IPS-18c (cell line): Measurements from ENCODE around the gene NLN.
"Not testable (repeated sequence)": the region's sequence is repeated elsewhere in the genome, so short reads cannot be mapped to it uniquely, and the experiment has no call there.

Source experiments
- H3K4me3 ChIP-seq: 2 replicates; pipeline ENCODE4 v1.7.0; 2013; ENCODE audit warnings: low read depth, mild to moderate bottlenecking, low read length, moderate library complexity; ENCODE audit not compliant: insufficient read depth
- H3K9me3 ChIP-seq: one replicate; pipeline ENCODE4 v1.6.1; 2013; ENCODE audit warnings: mild to moderate bottlenecking, low read length, moderate library complexity; ENCODE audit not compliant: control insufficient read depth, insufficient read depth

The NLN gene

GRCh38 chr5:65721720-65722574 is at the start of gene NLN, which contains the start of gene SGTB:
Gene NLN (plus strand): TSS chr5:65722205. CDS start chr5:65722374, 169 bp downstream.
Gene SGTB (minus strand): TSS chr5:65722109. CDS start chr5:65720807, 1,302 bp downstream.
- no peaks in the 10 kb centered on the region for H3K9me3 ChIP-seq
- H3K4me3 ChIP-seq, result peak within 1 kb of the TSS; percentile 93

- Histone ChIP-seq H3K9me3 (peaks cover 2% of the 10 kb centered on the region), H3K4me3 (no peak overlapping the region)
Observed at GRCh38 chr5:65672796-65673195, 49.2 kb upstream of the NLN start.

GRCh38 chr5:65674749-65675148 is 47.3 kb upstream of the NLN start:
- H3K9me3 ChIP-seq, result peaks cover 2% of the 10 kb centered on the region
- no peak overlapping the region for H3K4me3 ChIP-seq

GRCh38 chr5:65676056-65676455 is 45.9 kb upstream of the NLN start:
- not testable (repeated sequence) for H3K4me3 ChIP-seq, H3K9me3 ChIP-seq

- Histone ChIP-seq H3K4me3 (no peak overlapping the region), H3K9me3 (no peaks in the 10 kb centered on the region)
Observed at GRCh38 chr5:65682148-65682547, 39.9 kb upstream of the NLN start.

GRCh38 chr5:65693121-65693520 is 28.9 kb upstream of the NLN start:
- Histone ChIP-seq H3K9me3 (no peaks in the 10 kb centered on the region), H3K4me3 (no peak overlapping the region)

- no peak overlapping the region for H3K4me3 ChIP-seq
Observed at GRCh38 chr5:65695162-65695755, 26.7 kb upstream of the NLN start.

GRCh38 chr5:65695896-65696295 is 26.1 kb upstream of the NLN start:
- Histone ChIP-seq H3K4me3 (no peak overlapping the region), H3K9me3 (no peaks in the 10 kb centered on the region)

More at GRCh38 chr5:65695162-65695755, 26.7 kb upstream of the NLN start:
- no peaks in the 10 kb centered on the region for H3K9me3 ChIP-seq

GRCh38 chr5:65696892-65697291 is 25.1 kb upstream of the NLN start:
- Histone ChIP-seq H3K9me3 (no peaks in the 10 kb centered on the region), H3K4me3 (no peak overlapping the region)

- Histone ChIP-seq H3K4me3 (no peak overlapping the region), H3K9me3 (no peaks in the 10 kb centered on the region)
Observed at GRCh38 chr5:65699338-65699737, 22.7 kb upstream of the NLN start.

- H3K4me3 ChIP-seq, result no peak overlapping the region
- H3K9me3 ChIP-seq, result no peaks in the 10 kb centered on the region
Observed at GRCh38 chr5:65702036-65702435, 20.0 kb upstream of the NLN start.

- Histone ChIP-seq H3K9me3 (no peaks in the 10 kb centered on the region), H3K4me3 (no peak overlapping the region)
Observed at GRCh38 chr5:65704621-65705239, 17.3 kb upstream of the NLN start.

GRCh38 chr5:65707663-65708062 is 14.3 kb upstream of the NLN start:
- H3K9me3 ChIP-seq, result no peaks in the 10 kb centered on the region

GRCh38 chr5:65708145-65708544 is 13.9 kb upstream of the NLN start:
- no peaks in the 10 kb centered on the region for H3K9me3 ChIP-seq
- no peak overlapping the region for H3K4me3 ChIP-seq

More at GRCh38 chr5:65707663-65708062, 14.3 kb upstream of the NLN start:
- H3K4me3 ChIP-seq, result no peak overlapping the region

- no peak overlapping the region for H3K4me3 ChIP-seq
- no peaks in the 10 kb centered on the region for H3K9me3 ChIP-seq
Observed at GRCh38 chr5:65718576-65719310, 3.3 kb upstream of the NLN start.

GRCh38 chr5:65721050-65721719 is 820 bp upstream of the NLN start:
- peak overlapping the region; percentile 93 for H3K4me3 ChIP-seq
- H3K9me3 ChIP-seq, result no peaks in the 10 kb centered on the region
